Chondrocyte (in vitro differentiated cells): ENCODE data around the gene PBXIP1. TPM values are rescaled to one million over a fixed set of nuclear protein-coding genes. Genes with fewer than 3 reads are reported as not detected.
A peak's percentile ranks its signal among the peaks of the same experiment; 100 is the strongest.

ENCODE experiments used
- DNase-seq: peaks from one replicate; pipeline ENCODE4 v3.0.0; 2021; ENCODE audit warnings: mixed read lengths, low spot score
- H3K27ac Mint-ChIP-seq: one replicate; pipeline ENCODE4 v1.8.0; 2021; ENCODE audit warnings: mild to moderate bottlenecking, moderate library complexity, mixed read lengths; ENCODE audit not compliant: unreplicated experiment
- H3K27me3 Mint-ChIP-seq: 2 replicates; pipeline ENCODE4 v1.8.0; 2021; ENCODE audit warnings: low read depth, mixed read lengths
- H3K36me3 Mint-ChIP-seq: 2 replicates; pipeline ENCODE4 v1.8.0; 2021; ENCODE audit warnings: low read depth, mixed read lengths
- H3K4me1 Mint-ChIP-seq: 2 replicates; pipeline ENCODE4 v1.8.0; 2021; ENCODE audit warnings: low read depth, mild to moderate bottlenecking, mixed read lengths
- H3K4me3 Mint-ChIP-seq: one replicate; pipeline ENCODE4 v1.8.0; 2021; ENCODE audit warnings: mild to moderate bottlenecking, moderate library complexity, mixed read lengths; ENCODE audit not compliant: unreplicated experiment
- H3K9me3 Mint-ChIP-seq: 2 replicates; pipeline ENCODE4 v1.8.0; 2021; ENCODE audit warnings: low read depth, mixed read lengths
- total RNA-seq: library from RNA; stranded (reverse); gene quantifications from 3 replicates; pipeline ENCODE4 v1.2.1, GENCODE V29; 2021
- TF ChIP-seq, protein P1 (sequence below): fragments of 200-600 bp; sonication (generic); IDR thresholded peaks from 2 replicates; pipeline ENCODE4 v1.5.0; 2021; ENCODE audit warnings: antibody characterized with exemption, mild to moderate bottlenecking, moderate library complexity

PBXIP1 gene
- total RNA-seq, 1 donor from 2014 or later: 57.1 TPM

DNA sequence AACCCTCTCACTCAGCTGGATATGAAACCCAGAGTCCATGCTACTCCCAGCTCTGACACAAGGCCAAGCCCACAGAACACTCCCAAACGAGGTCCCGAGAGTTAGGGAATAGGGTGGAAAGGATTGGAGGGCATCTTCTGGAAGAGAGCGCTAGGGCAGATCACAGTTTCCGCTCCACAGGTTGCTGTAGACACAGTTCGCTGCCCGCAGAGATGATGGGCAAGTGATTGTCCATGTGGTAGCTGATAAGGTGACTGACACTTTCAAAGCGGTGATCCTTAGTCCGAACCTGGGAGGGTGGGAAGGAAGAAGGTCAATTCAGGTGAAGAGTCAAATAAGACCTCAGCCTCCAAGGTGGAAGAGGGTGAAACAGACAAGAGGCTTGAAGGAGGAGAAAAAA is 7.7 kb upstream of the PBXIP1 start:
- Mint-ChIP-seq H3K27me3 (no peaks in the 10 kb centered on the region), H3K9me3 (no peaks in the 10 kb centered on the region), H3K4me1 (peaks cover 45% of the 10 kb centered on the region), H3K27ac (peak overlapping the region; percentile 55), H3K36me3 (peaks cover 19% of the 10 kb centered on the region), H3K4me3 (no peak overlapping the region)
- TF ChIP-seq, protein P1, sequence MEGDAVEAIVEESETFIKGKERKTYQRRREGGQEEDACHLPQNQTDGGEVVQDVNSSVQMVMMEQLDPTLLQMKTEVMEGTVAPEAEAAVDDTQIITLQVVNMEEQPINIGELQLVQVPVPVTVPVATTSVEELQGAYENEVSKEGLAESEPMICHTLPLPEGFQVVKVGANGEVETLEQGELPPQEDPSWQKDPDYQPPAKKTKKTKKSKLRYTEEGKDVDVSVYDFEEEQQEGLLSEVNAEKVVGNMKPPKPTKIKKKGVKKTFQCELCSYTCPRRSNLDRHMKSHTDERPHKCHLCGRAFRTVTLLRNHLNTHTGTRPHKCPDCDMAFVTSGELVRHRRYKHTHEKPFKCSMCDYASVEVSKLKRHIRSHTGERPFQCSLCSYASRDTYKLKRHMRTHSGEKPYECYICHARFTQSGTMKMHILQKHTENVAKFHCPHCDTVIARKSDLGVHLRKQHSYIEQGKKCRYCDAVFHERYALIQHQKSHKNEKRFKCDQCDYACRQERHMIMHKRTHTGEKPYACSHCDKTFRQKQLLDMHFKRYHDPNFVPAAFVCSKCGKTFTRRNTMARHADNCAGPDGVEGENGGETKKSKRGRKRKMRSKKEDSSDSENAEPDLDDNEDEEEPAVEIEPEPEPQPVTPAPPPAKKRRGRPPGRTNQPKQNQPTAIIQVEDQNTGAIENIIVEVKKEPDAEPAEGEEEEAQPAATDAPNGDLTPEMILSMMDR: no peak
- DNase-seq: peak; percentile 26

DNA sequence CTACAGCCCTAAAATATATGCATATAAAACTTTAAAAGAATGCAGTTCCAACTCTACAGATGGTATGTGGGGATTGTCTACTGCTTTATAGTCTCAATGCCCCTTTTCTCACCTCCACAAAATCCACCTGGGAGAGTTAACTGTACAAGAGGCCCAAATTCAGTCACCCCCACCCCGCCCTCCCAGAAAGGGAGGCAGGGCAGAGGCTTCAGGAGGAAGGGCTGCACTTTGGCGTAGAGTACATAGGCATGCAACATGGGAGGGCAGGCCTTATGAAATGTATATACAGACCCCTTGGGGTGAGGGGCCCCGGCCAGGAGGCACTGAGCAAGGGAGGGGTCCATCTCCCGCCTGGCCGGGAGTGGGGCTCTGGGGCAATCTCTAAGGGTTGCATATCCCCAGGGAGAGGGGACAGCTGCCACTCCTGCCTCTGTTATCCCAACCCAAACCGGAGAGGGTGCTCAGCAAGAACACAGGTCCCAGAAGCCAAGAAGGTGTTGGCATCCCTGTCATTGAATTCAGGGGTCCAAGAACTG is 7.0 kb upstream of the PBXIP1 start:
- Mint-ChIP-seq H3K36me3 (peaks cover 15% of the 10 kb centered on the region), H3K4me1 (peaks cover 37% of the 10 kb centered on the region), H3K27ac (peak overlapping the region; percentile 55), H3K4me3 (peak overlapping the region; percentile 78), H3K9me3 (no peaks in the 10 kb centered on the region), H3K27me3 (no peaks in the 10 kb centered on the region)
- peak; percentile 78 for DNase-seq
- TF ChIP-seq, protein P1: no peak

DNA sequence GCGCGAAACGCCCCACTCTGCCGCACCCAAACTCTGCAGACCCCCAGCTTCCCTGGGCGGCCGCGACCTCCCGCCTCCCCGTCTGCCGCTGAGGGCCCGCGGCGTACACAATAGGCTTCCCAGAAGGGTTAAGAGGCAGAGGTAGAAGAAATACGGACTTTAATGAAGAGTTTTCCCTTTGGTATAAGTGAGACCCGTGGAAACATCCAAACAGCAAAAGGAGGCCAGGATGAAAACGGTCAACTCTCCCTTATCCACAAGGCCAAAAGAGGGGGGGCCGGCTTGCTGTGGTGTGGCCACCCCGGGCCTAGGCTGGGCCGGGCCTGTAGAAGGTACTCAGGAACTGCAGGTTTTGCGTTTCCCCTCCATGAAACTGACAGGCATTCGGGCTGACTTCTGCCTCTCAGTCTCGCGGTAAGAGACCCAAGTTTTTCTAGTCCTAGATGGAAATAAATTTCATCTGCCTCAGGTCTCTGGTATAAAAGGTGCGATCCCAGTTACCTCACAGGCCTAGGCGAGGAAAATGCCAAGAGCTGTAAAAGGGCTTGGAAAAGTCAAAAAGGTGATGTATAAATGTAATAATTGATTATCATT is 6.4 kb upstream of the PBXIP1 start:
- TF ChIP-seq, protein P1: peak; percentile 64
- Mint-ChIP-seq H3K4me3 (peak overlapping the region; percentile 78), H3K9me3 (no peaks in the 10 kb centered on the region), H3K4me1 (peaks cover 35% of the 10 kb centered on the region), H3K36me3 (peaks cover 14% of the 10 kb centered on the region), H3K27ac (peak overlapping the region; percentile 75), H3K27me3 (no peaks in the 10 kb centered on the region)
- DNase-seq: peak; percentile 28

DNA sequence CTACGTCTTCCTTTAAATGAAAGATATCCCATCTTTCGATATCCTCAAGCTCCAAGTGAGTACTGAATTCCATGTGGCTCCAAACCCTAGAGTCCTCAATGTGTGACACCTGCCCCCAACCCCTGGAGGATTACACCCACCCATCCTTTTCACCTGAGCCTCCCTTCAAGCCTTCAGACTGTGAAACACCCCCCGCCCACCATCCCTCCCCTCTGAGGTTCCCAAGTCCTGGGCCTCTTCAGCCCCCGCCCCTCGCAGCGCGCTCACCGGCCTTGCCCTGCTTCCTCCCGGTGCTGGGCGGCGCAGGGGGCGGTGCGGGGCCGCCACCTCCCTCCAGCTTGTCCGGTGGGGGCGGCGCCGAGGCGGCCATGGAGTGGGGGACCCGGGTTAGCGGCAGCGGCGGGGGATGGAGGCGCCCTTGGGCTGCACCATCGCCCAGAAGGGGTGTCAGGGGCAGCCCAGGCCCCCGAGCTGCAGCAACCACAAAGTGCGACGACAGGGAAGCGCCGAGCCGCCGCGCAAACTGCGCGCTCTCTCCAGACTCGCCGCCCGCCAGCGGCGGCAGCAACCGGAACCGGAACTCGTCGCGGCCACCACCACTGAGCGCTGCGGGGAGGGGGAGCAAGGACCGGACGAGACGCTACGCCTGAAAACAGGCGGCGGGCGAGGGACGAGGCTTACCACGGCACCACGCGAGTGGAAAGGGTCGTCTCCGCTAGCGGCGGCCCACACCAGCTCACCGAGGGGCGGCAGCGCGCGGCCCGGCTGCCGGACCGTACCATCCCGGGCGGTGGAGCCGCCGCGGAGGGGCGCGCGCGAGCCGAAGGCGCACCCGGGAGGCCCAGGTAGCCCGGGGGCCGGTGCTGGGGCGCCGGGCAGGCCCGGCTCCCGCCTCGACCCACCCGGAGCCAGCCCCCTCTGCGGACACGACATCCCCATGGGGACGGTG is 5.6 kb upstream of the PBXIP1 start, which contains the start of gene PYGO2:
PYGO2 (minus strand) TSS at position 576 of the 949 bp plus-strand sequence; CDS start at position 370, 206 bp downstream.
- Mint-ChIP-seq H3K36me3 (peaks cover 14% of the 10 kb centered on the region), H3K27me3 (no peaks in the 10 kb centered on the region), H3K9me3 (no peaks in the 10 kb centered on the region), H3K4me1 (peaks cover 41% of the 10 kb centered on the region), H3K4me3 (peak within 1 kb of the TSS; percentile 84), H3K27ac (peak within 1 kb of the TSS; percentile 80)
- peak; percentile 95 for DNase-seq
- TF ChIP-seq, protein P1: peak; percentile 88
